HepG2 (cell line): Measurements from ENCODE around the gene MB21D2. TPM values are rescaled to one million over a fixed set of nuclear protein-coding genes. Genes with fewer than 3 reads are reported as not detected.

ENCODE experiments used
- ATAC-seq: fragments of 200-7000 bp; cut with Tn5 transposase; 3 replicates; pipeline ENCODE4 v1.9.1; 2020; ENCODE audit warnings: mild to moderate bottlenecking, moderate library complexity
- BruUV-seq: library from RNA; stranded (reverse); fragments of 400-500 nt; replicated peaks from 2 replicates; lab custom pipeline; 2021; lab: Mats Ljungman, UMichigan
- CTCF ChIA-PET: fragments of 300-600 bp; formaldehyde crosslinking; extraction: SDS; loops from one replicate; lab custom pipeline; 2021; ENCODE audit warnings: low total read pairs, inconsistent platforms, low intra/inter-chr PET ratio; lab: Yijun Ruan, JAX
- POLR2A ChIA-PET: fragments of 350-600 bp; sonication (Branson Sonifier 250); formaldehyde crosslinking; loops from one replicate; lab custom pipeline; 2020; ENCODE audit warnings: antibody characterized with exemption, inconsistent platforms; lab: Yijun Ruan, JAX
- DNase-seq: peaks from one replicate; pipeline ENCODE4 v3.0.0-alpha.2; 2015; ENCODE audit warnings: low spot score
- FAIRE-seq: peaks from 3 replicates; lab custom pipeline; 2011; peaks lifted over from hg19 to GRCh38; lab: Jason Lieb, UNC
- H2AFZ ChIP-seq: one replicate; pipeline ENCODE4 v1.6.1; 2011; ENCODE audit warnings: low read length, inconsistent platforms
- H3K27ac ChIP-seq: fragments of 300-600 bp; 3 replicates; pipeline ENCODE4 v1.8.0; 2011; ENCODE audit warnings: mixed run types, mild to moderate bottlenecking, mixed read lengths, low read length, inconsistent platforms; ENCODE audit not compliant: insufficient read depth; ENCODE audit errors: extremely low read length
- H3K27me3 ChIP-seq, 2 experiments: fragments of 200-600 bp in 1 of 2; 2 replicates in 1 of 2; 3 replicates in 1 of 2; pipeline versions ENCODE4 v1.6.0 to v1.8.0; 2011; ENCODE audit warnings: low read length in 2 of 2, mild to moderate bottlenecking in 2 of 2, moderate library complexity in 2 of 2, inconsistent platforms in 1 of 2; ENCODE audit not compliant: insufficient read depth in 2 of 2, control insufficient read depth in 1 of 2
- H3K36me3 ChIP-seq, 2 experiments: fragments of 200-600 bp in 1 of 2; replicated peaks in 1 of 2; 2 replicates in 1 of 2; 3 replicates in 1 of 2; pipeline versions ENCODE4 v1.5.1 to v1.8.0; 2011; ENCODE audit warnings: low read length in 2 of 2, inconsistent platforms in 1 of 2; ENCODE audit not compliant: insufficient read depth in 2 of 2, control insufficient read depth in 1 of 2
- H3K4me1 ChIP-seq: 2 replicates; pipeline ENCODE4 v1.5.1; 2012; ENCODE audit warnings: low read length, inconsistent platforms; ENCODE audit not compliant: insufficient read depth
- H3K4me2 ChIP-seq: 2 replicates; pipeline ENCODE4 v1.6.0; 2011; ENCODE audit warnings: low read depth, low read length, inconsistent platforms
- H3K4me3 ChIP-seq, 3 experiments: fragments of 200-600 bp in 1 of 3; sonication (generic), shearing (Covaris generic) in 1 of 3; replicated peaks in 1 of 3; 2 replicates each; pipeline ENCODE4 v1.5.1; 2011 to 2016; ENCODE audit warnings: low read length in 3 of 3, inconsistent platforms in 2 of 3, low read depth in 2 of 3, mild to moderate bottlenecking in 2 of 3, control low read depth in 1 of 3, mixed read lengths in 1 of 3; ENCODE audit not compliant: insufficient read depth in 1 of 3
- H3K79me2 ChIP-seq: one replicate; pipeline ENCODE4 v1.6.1; 2011; ENCODE audit warnings: low read length, inconsistent platforms; ENCODE audit not compliant: insufficient read depth
- H3K9ac ChIP-seq: 2 replicates; pipeline ENCODE4 v1.6.0; 2011; ENCODE audit warnings: mild to moderate bottlenecking, low read depth, low read length, inconsistent platforms; ENCODE audit not compliant: insufficient read depth
- H3K9me3 ChIP-seq: 2 replicates; pipeline ENCODE4 v1.5.1; 2012; ENCODE audit warnings: mild to moderate bottlenecking, low read length
- H4K20me1 ChIP-seq: 2 replicates; pipeline ENCODE4 v1.6.0; 2011; ENCODE audit warnings: inconsistent platforms, mild to moderate bottlenecking, low read length, moderate library complexity; ENCODE audit not compliant: insufficient read depth
- AHR ChIP-seq: IDR thresholded peaks from 2 replicates; pipeline ENCODE4 v1.6.1; 2018; ENCODE audit warnings: missing genetic modification reagents, missing compliant biosample characterization
- HNF4G ChIP-seq, 2 experiments: sonication (generic) in 1 of 2; formaldehyde crosslinking in 1 of 2; IDR thresholded peaks; 2 replicates each; pipeline versions ENCODE4 v1.4.0 to v1.6.1; 2011 to 2020; ENCODE audit warnings: borderline replicate concordance in 2 of 2, low read depth in 2 of 2, mild to moderate bottlenecking in 2 of 2, low read length in 1 of 2, missing genetic modification reagents in 1 of 2, moderate library complexity in 1 of 2
- U2AF1 ChIP-seq: fragments of 200-400 bp; formaldehyde crosslinking; optimal IDR thresholded peaks from 2 replicates; pipeline ENCODE3; 2017; ENCODE audit warnings: mild to moderate bottlenecking, low read depth, low read length
- ZMYM2 ChIP-seq: sonication (generic); formaldehyde crosslinking; IDR thresholded peaks from 2 replicates; pipeline ENCODE4 v1.8.0; 2022; ENCODE audit warnings: mild to moderate bottlenecking, missing genetic modification reagents
- ZNF143 ChIP-seq: sonication (generic); formaldehyde crosslinking; IDR thresholded peaks from 2 replicates; pipeline ENCODE4 v1.4.0; 2020; ENCODE audit warnings: missing genetic modification reagents
- ZNF558 ChIP-seq: sonication (generic); formaldehyde crosslinking; IDR thresholded peaks from 2 replicates; pipeline ENCODE4 v1.9.0; 2022; ENCODE audit warnings: mild to moderate bottlenecking, missing genetic modification reagents, borderline replicate concordance
- ZNF639 ChIP-seq: conservative IDR thresholded peaks from 2 replicates; pipeline ENCODE4 v1.6.1; 2018; ENCODE audit warnings: missing genetic modification reagents
- ZNF660 ChIP-seq: sonication (generic); formaldehyde crosslinking; IDR thresholded peaks from 2 replicates; pipeline ENCODE4 v1.5.1; 2020; ENCODE audit warnings: mild to moderate bottlenecking, low read depth, missing genetic modification reagents, borderline replicate concordance
- WGBS: methylation state at CpG from one replicate; pipeline ENCODE4 v1.1.6; 2017; ENCODE audit warnings: low lambda C conversion rate; 5-methylcytosine and 5-hydroxymethylcytosine counted together
- in situ Hi-C: cut with HindIII; loops from 2 replicates; pipeline ENCODE4 v1.10.0; 2017; ENCODE audit warnings: low pct_unique_long_range_greater_than_20kb; ENCODE audit not compliant: extremely low pct_ligation_motif_present
- intact Hi-C: fragments of 100-400 bp; cut with micrococcal nuclease; formaldehyde crosslinking; loops from one replicate; pipeline ENCODE4 v1.10.0; 2022; ENCODE audit not compliant: unreplicated experiment
- polyA plus RNA-seq, 8 experiments: library from polyadenylated mRNA; depleted of rRNA in 3 of 8; stranded (reverse) in 7 of 8; unstranded in 1 of 8; fragments of >200 nt; fragmentation: Illumina TruSeq in 4 of 8; extraction: Trizol in 4 of 8; gene quantifications; 2 replicates each; pipeline versions ENCODE4 v1.2.1 to v1.2.3, GENCODE V29; 2011 to 2016; ENCODE audit warnings: low read depth in 4 of 8, missing spikeins in 1 of 8, mixed read lengths in 1 of 8; ENCODE audit not compliant: insufficient read depth in 1 of 8
- total RNA-seq, 5 experiments: library from RNA; depleted of rRNA; stranded (reverse); fragments of >200 nt; fragmentation: Illumina TruSeq; extraction: Trizol; gene quantifications; 2 replicates each; pipeline ENCODE4 v1.2.3, GENCODE V29; 2016; ENCODE audit warnings: low read depth in 1 of 5

MB21D2 gene
- total and polyA plus RNA-seq, 2 of the 13 experiments (the other 11 are each of a cell fraction or from before 2014, with no cell fraction given): 0.90 to 1.6 TPM

GRCh38 chr3:192892981-192893700 lies 24.5 kb downstream of the MB21D2 start:
- BruUV-seq: no TSS peak
- no peaks in the 10 kb centered on the region for H3K36me3 ChIP-seq
- ATAC-seq (no peak), DNase-seq (no peak), FAIRE-seq (no peak)
- no peaks in the 10 kb centered on the region for H3K27me3 ChIP-seq
- H3K4me2 ChIP-seq: no peak overlapping the region
- in situ Hi-C loops: no loop called here
- intact Hi-C loops: loop anchor here (10.0 kb wide), 1 partner anchor 702 kb away; the partner anchor contains the start of gene OPA1
- no peak overlapping the region for H3K4me3 ChIP-seq
- 89% methylated on average over 13 of the region's 13 CpGs for WGBS
- H2AFZ ChIP-seq: no peak overlapping the region
- ChIA-PET CTCF (no interaction called here), POLR2A (no interaction called here)
- H3K4me1 ChIP-seq: peaks cover 67% of the 10 kb centered on the region
- no peaks in the 10 kb centered on the region for H4K20me1 ChIP-seq
- no peak overlapping the region for H3K27ac ChIP-seq
- no peaks in the 10 kb centered on the region for H3K79me2 ChIP-seq
- H3K9ac ChIP-seq: no peak overlapping the region
- H3K9me3 ChIP-seq: no peaks in the 10 kb centered on the region
- TF ChIP-seq ZNF558 (CRISPR knock-in tag): no peak
- TF ChIP-seq ZNF143: no peak
- TF ChIP-seq ZNF660 (CRISPR knock-in tag): no peak
- TF ChIP-seq ZNF639: no peak
- no peak for TF ChIP-seq ZMYM2 (CRISPR knock-in tag)
- no peak for TF ChIP-seq HNF4G (IDR thresholded peaks at IDR 0.05; ENCODE audit: borderline replicate concordance, low read depth, low read length)
- no peak for TF ChIP-seq HNF4G (CRISPR knock-in tag; IDR thresholded peaks at IDR 0.05; ENCODE audit: borderline replicate concordance, low read depth)
- no peak for TF ChIP-seq U2AF1
- no peak for TF ChIP-seq AHR (CRISPR knock-in tag)
